GM23338 (cell line): ENCODE measurements around the gene VSIG4.

Source experiments
- CTCF ChIP-seq, 2 experiments: fragments of 200-600 bp in 1 of 2; sonication (generic) in 1 of 2; conservative IDR thresholded peaks; 2 replicates each; pipeline versions ENCODE4 v1.5.1 to v1.6.1; 2016 to 2017; ENCODE audit warnings: antibody characterized with exemption in 2 of 2, low read depth in 2 of 2, mild to moderate bottlenecking in 2 of 2, moderate library complexity in 1 of 2
- EZH2 ChIP-seq: fragments of 200-600 bp; sonication (generic); IDR thresholded peaks from one replicate; pipeline ENCODE4 v1.8.0; 2017; ENCODE audit warnings: antibody characterized with exemption, mild to moderate bottlenecking, low read depth; ENCODE audit not compliant: unreplicated experiment
- EZH2phosphoT487 ChIP-seq: fragments of 200-600 bp; sonication (generic); IDR thresholded peaks from one replicate; pipeline ENCODE4 v1.8.1; 2018; ENCODE audit warnings: antibody characterized with exemption; ENCODE audit not compliant: unreplicated experiment
- POLR2AphosphoS5 ChIP-seq: IDR thresholded peaks from 2 replicates; pipeline ENCODE4 v1.6.1; 2016; ENCODE audit warnings: antibody characterized with exemption, low read depth
- STAT1 ChIP-seq: IDR thresholded peaks from one replicate; pipeline ENCODE4 v1.6.1; 2016; ENCODE audit warnings: antibody characterized with exemption; ENCODE audit not compliant: unreplicated experiment

- no peak for TF ChIP-seq CTCF (conservative IDR thresholded peaks at IDR 0.05; ENCODE audit: low read depth in 2 of 2)
- no peak for TF ChIP-seq EZH2
- no peak for TF ChIP-seq POLR2AphosphoS5
- TF ChIP-seq EZH2phosphoT487: no peak
- TF ChIP-seq STAT1: no peak
These were observed 52.1 kb downstream of the VSIG4 start for GRCh38 chrX:65987811-65988210.
